H1 (cell line): Measurements from ENCODE around the gene LTA. TPM values are rescaled to one million over a fixed set of nuclear protein-coding genes. Genes with fewer than 3 reads are reported as not detected.

Source experiments
- FOSL1 ChIP-seq: IDR thresholded peaks from 2 replicates; pipeline ENCODE4 v1.6.1; 2011; ENCODE audit warnings: mild to moderate bottlenecking, low read depth, low read length, moderate library complexity; ENCODE audit not compliant: insufficient read depth
- JUND ChIP-seq: IDR thresholded peaks from 2 replicates; pipeline ENCODE4 v1.6.1; 2011; ENCODE audit warnings: mild to moderate bottlenecking, improper control_type of control experiment, low read length
- TBP ChIP-seq: IDR thresholded peaks from 2 replicates; pipeline ENCODE4 v1.6.1; 2011; ENCODE audit warnings: low read depth, low read length, improper control_type of control experiment
- polyA plus RNA-seq, 7 experiments: library from polyadenylated mRNA; depleted of rRNA in 3 of 7; stranded (reverse) in 5 of 7; unstranded in 2 of 7; fragments of >200 nt in 5 of 7; fragments of 200-250 nt in 2 of 7; gene quantifications; 1 replicate in 5 of 7; 2 replicates in 1 of 7; 4 replicates in 1 of 7; pipeline versions ENCODE4 v1.2.1 to v1.2.3, GENCODE V29; 2011 to 2013; ENCODE audit warnings: missing spikeins in 2 of 7, mixed read lengths in 2 of 7
- total RNA-seq: library from RNA; stranded (reverse); fragmentation: NEBNext Ultra II Directional; extraction: Animal tissue kit (Norgen Biotek cat#: 25700); gene quantifications from 2 replicates; pipeline ENCODE4 v1.2.1, GENCODE V29; 2021
- TF ChIP-seq, protein P1 (sequence below), 3 experiments: IDR thresholded peaks; 1 replicate in 2 of 3; 2 replicates in 1 of 3; pipeline versions ENCODE4 v1.5.1 to v1.6.1; 2011; ENCODE audit warnings: low read length in 3 of 3, mild to moderate bottlenecking in 3 of 3, inconsistent platforms in 2 of 3, low read depth in 1 of 3, moderate library complexity in 1 of 3; ENCODE audit not compliant: insufficient read depth in 1 of 3; ENCODE audit errors: control extremely low read depth in 1 of 3

LTA gene
- total and polyA plus RNA-seq, 2 of the 8 experiments (the other 6 are each of a cell fraction or from before 2014, with no cell fraction given), result not detected

DNA sequence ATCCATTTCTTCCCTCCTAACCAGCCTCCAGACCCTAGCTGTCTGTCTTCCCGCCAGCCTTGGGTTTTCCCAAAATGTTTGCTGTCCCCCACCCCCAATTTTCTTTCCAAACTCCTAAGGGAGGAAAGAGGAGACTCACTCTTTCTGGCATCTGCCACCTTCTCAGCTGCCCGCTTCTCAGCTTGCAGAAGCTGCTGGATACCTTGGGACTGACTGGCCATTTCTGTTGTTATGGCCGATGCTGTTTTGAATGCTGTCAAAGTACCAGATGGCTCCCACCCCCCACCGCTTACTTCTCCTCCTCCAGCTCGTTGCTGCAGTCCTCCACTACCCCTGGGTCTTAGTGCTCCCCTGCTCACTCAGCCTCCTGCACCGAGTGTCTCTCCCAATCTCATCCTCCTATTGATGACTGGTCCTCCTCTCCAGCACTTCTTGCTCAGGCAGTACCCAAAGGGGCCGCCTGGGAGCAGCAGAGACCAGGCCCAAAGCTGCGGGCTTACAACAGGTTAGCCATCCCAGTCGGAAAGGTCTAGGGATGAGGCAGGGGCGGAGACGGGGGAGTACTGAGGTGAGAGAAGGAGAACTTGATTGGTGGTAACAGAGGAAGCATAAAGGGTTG lies 25.6 kb upstream of the LTA start, which contains the start of gene ATP6V1G2 (continued):
- TF ChIP-seq, protein P1, sequence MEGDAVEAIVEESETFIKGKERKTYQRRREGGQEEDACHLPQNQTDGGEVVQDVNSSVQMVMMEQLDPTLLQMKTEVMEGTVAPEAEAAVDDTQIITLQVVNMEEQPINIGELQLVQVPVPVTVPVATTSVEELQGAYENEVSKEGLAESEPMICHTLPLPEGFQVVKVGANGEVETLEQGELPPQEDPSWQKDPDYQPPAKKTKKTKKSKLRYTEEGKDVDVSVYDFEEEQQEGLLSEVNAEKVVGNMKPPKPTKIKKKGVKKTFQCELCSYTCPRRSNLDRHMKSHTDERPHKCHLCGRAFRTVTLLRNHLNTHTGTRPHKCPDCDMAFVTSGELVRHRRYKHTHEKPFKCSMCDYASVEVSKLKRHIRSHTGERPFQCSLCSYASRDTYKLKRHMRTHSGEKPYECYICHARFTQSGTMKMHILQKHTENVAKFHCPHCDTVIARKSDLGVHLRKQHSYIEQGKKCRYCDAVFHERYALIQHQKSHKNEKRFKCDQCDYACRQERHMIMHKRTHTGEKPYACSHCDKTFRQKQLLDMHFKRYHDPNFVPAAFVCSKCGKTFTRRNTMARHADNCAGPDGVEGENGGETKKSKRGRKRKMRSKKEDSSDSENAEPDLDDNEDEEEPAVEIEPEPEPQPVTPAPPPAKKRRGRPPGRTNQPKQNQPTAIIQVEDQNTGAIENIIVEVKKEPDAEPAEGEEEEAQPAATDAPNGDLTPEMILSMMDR (IDR thresholded peaks at IDR 0.05; ENCODE audit: control extremely low read depth in 1 of 3, insufficient read depth in 1 of 3, low read depth in 1 of 3, low read length in 3 of 3), result peak; percentile 94 to 99 (median 97)
- TF ChIP-seq JUND, result peak; percentile 63; the same call in 1 of the 2 replicates
- TF ChIP-seq TBP, result 0 out of 2 replicates have a peak, but pooled peaks have one; percentile 43
- peak; percentile 94 for TF ChIP-seq FOSL1
